ENCODE results near the gene KLHDC3.
A peak's percentile ranks its signal among the peaks of the same experiment; 100 is the strongest.

The KLHDC3 gene, protein sequence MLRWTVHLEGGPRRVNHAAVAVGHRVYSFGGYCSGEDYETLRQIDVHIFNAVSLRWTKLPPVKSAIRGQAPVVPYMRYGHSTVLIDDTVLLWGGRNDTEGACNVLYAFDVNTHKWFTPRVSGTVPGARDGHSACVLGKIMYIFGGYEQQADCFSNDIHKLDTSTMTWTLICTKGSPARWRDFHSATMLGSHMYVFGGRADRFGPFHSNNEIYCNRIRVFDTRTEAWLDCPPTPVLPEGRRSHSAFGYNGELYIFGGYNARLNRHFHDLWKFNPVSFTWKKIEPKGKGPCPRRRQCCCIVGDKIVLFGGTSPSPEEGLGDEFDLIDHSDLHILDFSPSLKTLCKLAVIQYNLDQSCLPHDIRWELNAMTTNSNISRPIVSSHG

GRCh38 chr6:43013843-43014433, at the start of gene KLHDC3, which contains the start of gene MEA1:
KLHDC3 (plus strand) TSS chr6:43014249; CDS start chr6:43017193, 2,944 bp downstream.
MEA1 (minus strand) TSS chr6:43013946; CDS start chr6:43013813, 133 bp downstream.
- in situ Hi-C loops (cut with MboI; ENCODE audit: low sequenced_read_pairs, unreplicated experiment): no loop called here
- peak; percentile 99 for DNase-seq (ENCODE audit: low spot score)
- TF ChIP-seq, protein P1, sequence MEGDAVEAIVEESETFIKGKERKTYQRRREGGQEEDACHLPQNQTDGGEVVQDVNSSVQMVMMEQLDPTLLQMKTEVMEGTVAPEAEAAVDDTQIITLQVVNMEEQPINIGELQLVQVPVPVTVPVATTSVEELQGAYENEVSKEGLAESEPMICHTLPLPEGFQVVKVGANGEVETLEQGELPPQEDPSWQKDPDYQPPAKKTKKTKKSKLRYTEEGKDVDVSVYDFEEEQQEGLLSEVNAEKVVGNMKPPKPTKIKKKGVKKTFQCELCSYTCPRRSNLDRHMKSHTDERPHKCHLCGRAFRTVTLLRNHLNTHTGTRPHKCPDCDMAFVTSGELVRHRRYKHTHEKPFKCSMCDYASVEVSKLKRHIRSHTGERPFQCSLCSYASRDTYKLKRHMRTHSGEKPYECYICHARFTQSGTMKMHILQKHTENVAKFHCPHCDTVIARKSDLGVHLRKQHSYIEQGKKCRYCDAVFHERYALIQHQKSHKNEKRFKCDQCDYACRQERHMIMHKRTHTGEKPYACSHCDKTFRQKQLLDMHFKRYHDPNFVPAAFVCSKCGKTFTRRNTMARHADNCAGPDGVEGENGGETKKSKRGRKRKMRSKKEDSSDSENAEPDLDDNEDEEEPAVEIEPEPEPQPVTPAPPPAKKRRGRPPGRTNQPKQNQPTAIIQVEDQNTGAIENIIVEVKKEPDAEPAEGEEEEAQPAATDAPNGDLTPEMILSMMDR (IDR thresholded peaks at IDR 0.05; ENCODE audit: borderline replicate concordance, control extremely low read depth, extremely low read depth, insufficient read depth, missing control alignments): no peak

GRCh38 chr6:42966571-42966970, 47.5 kb upstream of the KLHDC3 start:
- in situ Hi-C loops (cut with MboI; ENCODE audit: low sequenced_read_pairs, unreplicated experiment): no loop called here
- TF ChIP-seq, protein P1 (IDR thresholded peaks at IDR 0.05; ENCODE audit: borderline replicate concordance, control extremely low read depth, extremely low read depth, insufficient read depth, missing control alignments): no peak
- DNase-seq (ENCODE audit: low spot score): no peak

DNA sequence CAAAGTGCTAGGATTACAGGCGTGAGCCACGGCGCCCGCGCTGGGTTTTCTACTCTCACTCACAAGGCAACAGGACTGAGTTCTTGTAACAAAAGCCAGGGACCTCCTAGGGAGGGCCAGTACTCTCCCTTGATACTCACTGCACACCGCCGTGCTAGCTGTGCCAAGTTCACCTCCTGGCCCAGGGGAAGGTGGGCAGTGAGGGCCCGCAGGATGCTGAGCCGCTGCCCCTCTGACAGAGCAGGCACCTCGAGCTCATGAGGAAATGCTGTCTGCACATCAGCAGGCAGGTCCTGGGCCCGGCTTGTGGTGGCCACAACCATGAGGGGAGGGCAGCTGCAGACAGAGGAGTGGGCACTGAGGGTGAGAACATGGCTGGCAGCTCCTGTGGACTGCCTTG, 46.8 kb upstream of the KLHDC3 start:
- in situ Hi-C loops (cut with MboI; ENCODE audit: low sequenced_read_pairs, unreplicated experiment): no loop called here
- TF ChIP-seq, protein P1 (IDR thresholded peaks at IDR 0.05; ENCODE audit: borderline replicate concordance, control extremely low read depth, extremely low read depth, insufficient read depth, missing control alignments): no peak
- no peak for DNase-seq (ENCODE audit: low spot score)

DNA sequence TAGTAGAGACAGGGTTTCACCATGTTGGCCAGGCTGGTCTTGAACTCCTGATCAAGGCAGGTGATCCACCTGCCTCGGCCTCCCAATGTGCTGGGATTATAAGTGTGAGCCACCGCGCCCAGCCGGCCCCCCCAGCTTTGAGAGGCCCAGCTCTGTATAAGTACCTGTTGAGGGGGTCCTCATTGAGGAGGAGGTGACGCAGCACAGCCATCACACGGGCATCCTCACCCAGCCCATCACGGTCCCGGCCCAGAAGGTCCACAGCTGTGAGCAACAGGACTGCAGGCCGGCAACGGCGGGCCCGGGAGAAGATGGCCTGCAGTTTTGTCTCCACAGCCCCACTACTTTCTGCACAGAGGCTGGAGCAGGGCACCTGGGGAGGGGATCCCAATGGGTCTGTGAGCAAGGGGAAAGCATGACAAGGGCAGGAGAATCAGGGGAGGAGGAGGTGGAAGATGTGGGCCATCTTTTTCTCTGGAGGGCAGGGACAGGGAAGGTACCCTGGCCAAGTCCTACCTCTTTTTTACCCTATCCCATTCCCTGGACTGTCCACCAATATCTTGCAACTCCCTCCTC, 45.8 kb upstream of the KLHDC3 start:
- TF ChIP-seq, protein P1 (IDR thresholded peaks at IDR 0.05; ENCODE audit: borderline replicate concordance, control extremely low read depth, extremely low read depth, insufficient read depth, missing control alignments): no peak
- in situ Hi-C loops (cut with MboI; ENCODE audit: low sequenced_read_pairs, unreplicated experiment): no loop called here
- no peak for DNase-seq (ENCODE audit: low spot score)

- DNase-seq (ENCODE audit: low spot score): no peak
- TF ChIP-seq, protein P1 (IDR thresholded peaks at IDR 0.05; ENCODE audit: borderline replicate concordance, control extremely low read depth, extremely low read depth, insufficient read depth, missing control alignments): no peak
- in situ Hi-C loops (cut with MboI; ENCODE audit: low sequenced_read_pairs, unreplicated experiment): no loop called here
These were observed 45.3 kb upstream of the KLHDC3 start for GRCh38 chr6:42968783-42969182.

GRCh38 chr6:42969431-42969830, 44.6 kb upstream of the KLHDC3 start:
- TF ChIP-seq, protein P1 (IDR thresholded peaks at IDR 0.05; ENCODE audit: borderline replicate concordance, control extremely low read depth, extremely low read depth, insufficient read depth, missing control alignments): no peak
- in situ Hi-C loops (cut with MboI; ENCODE audit: low sequenced_read_pairs, unreplicated experiment): no loop called here
- no peak for DNase-seq (ENCODE audit: low spot score)
